ENCODE data around the gene SYNDIG1.

Gene SYNDIG1

DNA sequence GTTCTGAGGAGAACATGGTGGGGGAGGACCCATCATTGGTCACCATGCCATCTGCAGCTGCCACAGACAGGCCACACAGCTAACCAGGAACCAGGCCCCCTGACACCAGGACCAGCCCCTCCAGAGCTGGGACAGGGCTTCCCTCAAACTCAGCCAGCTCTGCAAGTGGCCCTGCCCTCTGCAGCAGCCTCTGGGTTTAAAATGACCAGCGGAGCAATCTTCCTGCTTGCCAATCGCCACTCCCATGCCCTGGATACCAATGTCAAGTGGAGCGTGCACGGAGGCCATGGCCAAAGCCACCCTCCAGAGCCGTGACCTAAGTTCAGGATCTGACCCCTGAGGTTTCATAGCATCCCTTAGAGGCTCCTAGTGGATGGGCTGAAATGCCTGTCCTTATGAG, 199.4 kb downstream of the SYNDIG1 start:
- Histone ChIP-seq H3K27me3 (ENCODE audit: insufficient read depth, low read length, poor library complexity) (no peaks in the 10 kb centered on the region), H3K27ac (ENCODE audit: low read depth, low read length) (no peak overlapping the region), H3K79me2 (ENCODE audit: control insufficient read depth, insufficient read depth, low read length) (no peaks in the 10 kb centered on the region), H2BK15ac (replicated peaks; ENCODE audit: low read depth) (no peak overlapping the region), H4K8ac (ENCODE audit: low read depth, low read length) (no peak overlapping the region), H3K18ac (ENCODE audit: low read length) (no peak overlapping the region), H3K36me3 (ENCODE audit: control insufficient read depth, insufficient read depth, low read length) (no peaks in the 10 kb centered on the region), H4K5ac (ENCODE audit: low read length) (no peak overlapping the region), H3K56ac (ENCODE audit: low read length) (no peak overlapping the region), H3K4me2 (ENCODE audit: low read length) (no peak overlapping the region), H3K4ac (ENCODE audit: low read depth, low read length) (no peak overlapping the region), H3K4me3 (ENCODE audit: low read length) (no peak overlapping the region), H2AK5ac (ENCODE audit: low read length) (no peak overlapping the region), H2BK120ac (ENCODE audit: low read depth, low read length) (no peak overlapping the region), H3K9ac (ENCODE audit: low read length) (no peak overlapping the region), H3K79me1 (ENCODE audit: low read length) (no peaks in the 10 kb centered on the region), H3K4me1 (ENCODE audit: control insufficient read depth, low read depth, low read length) (peaks cover 2% of the 10 kb centered on the region), H3K23ac (ENCODE audit: low read length) (no peak overlapping the region), H2BK5ac (ENCODE audit: low read length) (no peak overlapping the region)
- WGBS (ENCODE audit: extremely low coverage, insufficient coverage, low lambda C conversion rate), result no CpG with 5 or more reads among the region's 5 CpGs
- DNase-seq, result no peak

DNA sequence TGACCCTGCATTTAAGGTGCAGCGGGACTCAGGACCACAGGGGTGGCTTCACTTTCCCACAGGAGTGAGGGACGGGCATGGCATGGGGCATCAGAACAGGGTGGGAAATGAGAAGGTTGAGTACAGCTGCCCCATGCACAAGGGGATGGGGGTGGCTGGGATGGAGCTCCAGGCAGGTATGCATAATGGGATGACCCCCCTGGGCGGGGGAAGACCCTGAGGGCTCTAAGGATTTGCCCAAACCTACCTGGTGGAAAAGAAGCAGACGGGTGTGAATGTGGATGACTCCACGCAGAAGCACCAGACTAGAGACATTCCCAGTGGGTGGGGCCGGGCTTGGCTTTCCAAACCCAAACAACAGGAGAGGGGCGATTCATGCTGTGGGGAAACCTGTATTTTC, 200.3 kb downstream of the SYNDIG1 start:
- WGBS (ENCODE audit: extremely low coverage, insufficient coverage, low lambda C conversion rate), result no CpG with 5 or more reads among the region's 7 CpGs

DNA sequence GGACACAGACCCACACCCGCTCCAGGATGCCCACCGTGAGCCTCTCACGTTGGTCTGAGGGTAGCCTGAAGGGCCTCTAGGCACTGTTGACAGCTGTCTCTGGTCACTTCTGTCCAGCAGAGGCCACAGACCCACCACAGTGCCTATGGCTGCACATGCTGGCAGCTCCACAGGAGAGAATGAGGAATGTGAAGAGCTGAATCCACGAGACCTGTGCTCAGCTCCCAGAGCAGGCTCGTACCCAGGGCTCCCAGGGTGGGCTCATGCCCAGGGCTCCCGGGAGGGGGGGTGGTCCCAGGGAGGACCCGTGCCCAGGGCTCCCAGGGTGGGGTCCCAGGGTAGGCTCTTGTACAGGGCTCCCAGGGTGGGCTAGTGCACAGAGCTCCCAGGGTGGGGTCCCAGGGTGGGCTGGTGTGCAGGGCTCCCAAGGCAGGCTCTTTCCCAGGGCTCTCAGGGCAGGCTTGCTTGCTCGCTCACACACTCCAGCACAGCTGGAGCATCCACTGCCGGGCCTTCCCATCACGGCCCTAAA, 201.0 kb downstream of the SYNDIG1 start:
- Histone ChIP-seq H3K4me2 (ENCODE audit: low read length) (no peak overlapping the region), H3K79me2 (ENCODE audit: control insufficient read depth, insufficient read depth, low read length) (no peaks in the 10 kb centered on the region), H3K18ac (ENCODE audit: low read length) (no peak overlapping the region), H4K5ac (ENCODE audit: low read length) (no peak overlapping the region), H4K8ac (ENCODE audit: low read depth, low read length) (no peak overlapping the region), H3K9ac (ENCODE audit: low read length) (no peak overlapping the region), H3K4me1 (ENCODE audit: control insufficient read depth, low read depth, low read length) (peaks cover 2% of the 10 kb centered on the region), H3K23ac (ENCODE audit: low read length) (no peak overlapping the region), H3K27me3 (ENCODE audit: insufficient read depth, low read length, poor library complexity) (no peaks in the 10 kb centered on the region), H3K4me3 (ENCODE audit: low read length) (no peak overlapping the region), H3K79me1 (ENCODE audit: low read length) (no peaks in the 10 kb centered on the region), H2BK5ac (ENCODE audit: low read length) (no peak overlapping the region), H2BK120ac (ENCODE audit: low read depth, low read length) (no peak overlapping the region), H3K56ac (ENCODE audit: low read length) (no peak overlapping the region), H2BK15ac (replicated peaks; ENCODE audit: low read depth) (no peak overlapping the region), H3K4ac (ENCODE audit: low read depth, low read length) (no peak overlapping the region), H3K27ac (ENCODE audit: low read depth, low read length) (no peak overlapping the region), H3K36me3 (ENCODE audit: control insufficient read depth, insufficient read depth, low read length) (no peaks in the 10 kb centered on the region), H2AK5ac (ENCODE audit: low read length) (no peak overlapping the region)
- no peak for DNase-seq
- no CpG with 5 or more reads among the region's 10 CpGs for WGBS (ENCODE audit: extremely low coverage, insufficient coverage, low lambda C conversion rate)

More for the DNA sequence above, 200.3 kb downstream of the SYNDIG1 start:
- Histone ChIP-seq H3K79me1 (ENCODE audit: low read length) (no peaks in the 10 kb centered on the region), H3K27ac (ENCODE audit: low read depth, low read length) (no peak overlapping the region), H3K9ac (ENCODE audit: low read length) (no peak overlapping the region), H3K18ac (ENCODE audit: low read length) (no peak overlapping the region), H3K27me3 (ENCODE audit: insufficient read depth, low read length, poor library complexity) (no peaks in the 10 kb centered on the region), H2BK5ac (ENCODE audit: low read length) (no peak overlapping the region), H2BK120ac (ENCODE audit: low read depth, low read length) (no peak overlapping the region), H3K36me3 (ENCODE audit: control insufficient read depth, insufficient read depth, low read length) (no peaks in the 10 kb centered on the region), H3K79me2 (ENCODE audit: control insufficient read depth, insufficient read depth, low read length) (no peaks in the 10 kb centered on the region), H3K56ac (ENCODE audit: low read length) (no peak overlapping the region), H4K5ac (ENCODE audit: low read length) (no peak overlapping the region), H3K4me1 (ENCODE audit: control insufficient read depth, low read depth, low read length) (peaks cover 2% of the 10 kb centered on the region), H2BK15ac (replicated peaks; ENCODE audit: low read depth) (no peak overlapping the region), H3K4ac (ENCODE audit: low read depth, low read length) (no peak overlapping the region), H3K4me2 (ENCODE audit: low read length) (no peak overlapping the region), H3K4me3 (ENCODE audit: low read length) (no peak overlapping the region), H4K8ac (ENCODE audit: low read depth, low read length) (no peak overlapping the region), H2AK5ac (ENCODE audit: low read length) (no peak overlapping the region), H3K23ac (ENCODE audit: low read length) (no peak overlapping the region)
- DNase-seq, result no peak

DNA sequence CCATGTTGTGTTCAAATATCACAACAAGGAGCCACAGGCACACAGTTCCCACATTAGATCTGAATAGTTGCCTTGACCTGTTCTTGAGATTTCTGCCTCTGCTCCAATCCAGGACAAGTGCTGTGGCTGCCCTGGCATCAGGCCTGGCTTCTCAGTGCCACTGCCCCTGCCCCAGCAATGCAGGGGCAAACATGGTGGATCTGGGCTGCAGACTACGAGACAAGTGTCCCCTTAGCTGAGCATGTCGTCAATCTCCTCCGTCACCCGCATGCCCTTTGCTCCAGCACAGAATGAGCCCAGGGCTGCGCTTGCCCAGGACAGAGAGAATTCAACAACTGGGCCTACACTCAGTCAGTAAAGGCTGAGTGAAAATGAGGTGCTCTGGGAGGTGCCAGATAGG, 201.6 kb downstream of the SYNDIG1 start:
- no peaks in the 10 kb centered on the region for H3K79me1 ChIP-seq (ENCODE audit: low read length)
- no peak overlapping the region for H2BK15ac ChIP-seq (replicated peaks; ENCODE audit: low read depth)
- H3K56ac ChIP-seq (ENCODE audit: low read length), result no peak overlapping the region
- H2AK5ac ChIP-seq (ENCODE audit: low read length), result no peak overlapping the region
- H3K23ac ChIP-seq (ENCODE audit: low read length), result no peak overlapping the region
- no peaks in the 10 kb centered on the region for H3K27me3 ChIP-seq (ENCODE audit: insufficient read depth, low read length, poor library complexity)
- WGBS (ENCODE audit: extremely low coverage, insufficient coverage, low lambda C conversion rate), result no CpG with 5 or more reads among the region's 5 CpGs
- no peak overlapping the region for H2BK5ac ChIP-seq (ENCODE audit: low read length)
- H3K18ac ChIP-seq (ENCODE audit: low read length), result no peak overlapping the region
- H3K4ac ChIP-seq (ENCODE audit: low read depth, low read length), result no peak overlapping the region
- H4K5ac ChIP-seq (ENCODE audit: low read length), result no peak overlapping the region
- H4K8ac ChIP-seq (ENCODE audit: low read depth, low read length), result no peak overlapping the region
- H3K9ac ChIP-seq (ENCODE audit: low read length), result no peak overlapping the region
- H3K27ac ChIP-seq (ENCODE audit: low read depth, low read length), result no peak overlapping the region
- no peaks in the 10 kb centered on the region for H3K36me3 ChIP-seq (ENCODE audit: control insufficient read depth, insufficient read depth, low read length)
- H3K4me3 ChIP-seq (ENCODE audit: low read length), result no peak overlapping the region
- H3K4me1 ChIP-seq (ENCODE audit: control insufficient read depth, low read depth, low read length), result peaks cover 2% of the 10 kb centered on the region
- DNase-seq, result no peak
- no peak overlapping the region for H2BK120ac ChIP-seq (ENCODE audit: low read depth, low read length)
- no peak overlapping the region for H3K4me2 ChIP-seq (ENCODE audit: low read length)
- H3K79me2 ChIP-seq (ENCODE audit: control insufficient read depth, insufficient read depth, low read length), result no peaks in the 10 kb centered on the region

DNA sequence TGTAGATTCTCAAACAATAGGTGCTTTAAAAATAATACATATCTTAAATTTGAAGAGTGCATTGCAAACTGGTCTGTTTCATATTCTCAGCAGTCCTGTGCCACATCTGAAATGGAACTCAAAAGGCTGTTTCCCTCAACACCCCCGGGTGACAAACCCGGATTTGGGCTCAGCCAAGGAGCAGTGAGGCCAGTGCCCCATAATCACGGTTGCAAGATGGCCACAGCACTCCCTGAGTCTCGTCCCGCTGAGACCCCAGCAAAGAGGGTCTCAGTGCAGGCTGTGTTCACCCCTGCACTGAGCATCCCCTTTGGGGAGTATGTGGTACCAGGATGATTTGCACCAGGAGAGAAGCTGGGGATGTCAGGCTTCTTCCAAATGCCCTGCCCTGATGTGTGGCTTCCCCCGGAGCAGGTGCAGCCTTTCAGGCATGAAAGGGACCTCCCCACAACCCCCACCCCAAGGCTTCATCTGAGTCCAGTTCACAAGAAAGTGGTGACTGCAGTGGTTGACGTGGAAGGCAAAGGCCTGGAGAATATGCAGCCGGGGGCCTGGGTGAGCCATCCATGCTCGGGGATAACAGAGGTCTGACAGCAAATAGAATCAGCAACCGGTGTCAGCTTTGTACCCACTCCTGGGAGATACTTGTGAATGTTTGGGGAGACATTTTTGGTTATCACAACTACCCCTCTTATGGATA, 202.9 kb downstream of the SYNDIG1 start:
- Histone ChIP-seq H3K27me3 (ENCODE audit: insufficient read depth, low read length, poor library complexity) (no peaks in the 10 kb centered on the region), H3K4me3 (ENCODE audit: low read length) (no peak overlapping the region), H2BK15ac (replicated peaks; ENCODE audit: low read depth) (no peak overlapping the region), H3K23ac (ENCODE audit: low read length) (no peak overlapping the region), H3K4me1 (ENCODE audit: control insufficient read depth, low read depth, low read length) (peaks cover 2% of the 10 kb centered on the region), H3K79me1 (ENCODE audit: low read length) (no peaks in the 10 kb centered on the region), H3K18ac (ENCODE audit: low read length) (no peak overlapping the region), H3K27ac (ENCODE audit: low read depth, low read length) (no peak overlapping the region), H2BK5ac (ENCODE audit: low read length) (no peak overlapping the region), H2BK120ac (ENCODE audit: low read depth, low read length) (no peak overlapping the region), H3K4ac (ENCODE audit: low read depth, low read length) (no peak overlapping the region), H3K4me2 (ENCODE audit: low read length) (no peak overlapping the region), H3K9ac (ENCODE audit: low read length) (no peak overlapping the region), H4K8ac (ENCODE audit: low read depth, low read length) (no peak overlapping the region), H3K56ac (ENCODE audit: low read length) (no peak overlapping the region), H2AK5ac (ENCODE audit: low read length) (no peak overlapping the region), H3K79me2 (ENCODE audit: control insufficient read depth, insufficient read depth, low read length) (no peaks in the 10 kb centered on the region), H3K36me3 (ENCODE audit: control insufficient read depth, insufficient read depth, low read length) (no peaks in the 10 kb centered on the region), H4K5ac (ENCODE audit: low read length) (no peak overlapping the region)
- no CpG with 5 or more reads among the region's 10 CpGs for WGBS (ENCODE audit: extremely low coverage, insufficient coverage, low lambda C conversion rate)
- DNase-seq, result no peak

All from mesendoderm (in vitro differentiated cells).